Mesodermal cell (in vitro differentiated cells): ENCODE measurements around the gene KIAA1671.

Source experiments
- H3K27ac ChIP-seq: 2 replicates; pipeline ENCODE4 v1.7.0; 2013; ENCODE audit warnings: mild to moderate bottlenecking, low read depth, low read length, moderate library complexity; ENCODE audit not compliant: severe bottlenecking
- H3K36me3 ChIP-seq: 2 replicates; pipeline ENCODE4 v1.7.1; 2013; ENCODE audit warnings: mild to moderate bottlenecking, low read length, moderate library complexity; ENCODE audit not compliant: control insufficient read depth, insufficient read depth
- H3K4me1 ChIP-seq: one replicate; pipeline ENCODE4 v1.7.1; 2013; ENCODE audit warnings: mild to moderate bottlenecking, low read length; ENCODE audit not compliant: insufficient read depth, control insufficient read depth, poor library complexity, severe bottlenecking
- H3K4me3 ChIP-seq: 2 replicates; pipeline ENCODE4 v1.7.0; 2013; ENCODE audit warnings: low read length, control low read depth, mild to moderate bottlenecking; ENCODE audit not compliant: insufficient read depth, poor library complexity, severe bottlenecking; ENCODE audit errors: extremely low read depth
- H3K9me3 ChIP-seq: 2 replicates; pipeline ENCODE4 v1.7.1; 2013; ENCODE audit warnings: mild to moderate bottlenecking, low read length, moderate library complexity; ENCODE audit not compliant: control insufficient read depth
- WGBS, 2 experiments: methylation state at CpG; one replicate each; pipeline ENCODE4 v1.1.5; 2013; ENCODE audit warnings: missing lambda C conversion rate in 2 of 2; ENCODE audit not compliant: insufficient coverage in 2 of 2; 5-methylcytosine and 5-hydroxymethylcytosine counted together

The KIAA1671 gene

GRCh38 chr22:25147642-25147928 lies 195.1 kb downstream of the KIAA1671 start:
- Histone ChIP-seq H3K27ac (no peak overlapping the region), H3K4me1 (no peaks in the 10 kb centered on the region), H3K4me3 (no peak overlapping the region), H3K36me3 (no peaks in the 10 kb centered on the region), H3K9me3 (no peaks in the 10 kb centered on the region)
- 83 to 94% methylated on average over 2 of the region's 2 CpGs for WGBS, 2 experiments

- no peak overlapping the region for H3K4me3 ChIP-seq
- H3K27ac ChIP-seq: no peak overlapping the region
- H3K9me3 ChIP-seq: no peaks in the 10 kb centered on the region
- no peaks in the 10 kb centered on the region for H3K4me1 ChIP-seq
- no peaks in the 10 kb centered on the region for H3K36me3 ChIP-seq
- 52 to 61% methylated on average over 3 to 4 of the region's 4 CpGs for WGBS, 2 experiments
Measured at GRCh38 chr22:25148149-25148691, 195.7 kb downstream of the KIAA1671 start.

GRCh38 chr22:25149014-25149413 lies 196.5 kb downstream of the KIAA1671 start:
- 85 to 96% methylated on average over 3 to 4 of the region's 6 CpGs for WGBS, 2 experiments
- H3K9me3 ChIP-seq: no peaks in the 10 kb centered on the region
- H3K27ac ChIP-seq: no peak overlapping the region
- H3K36me3 ChIP-seq: no peaks in the 10 kb centered on the region
- no peak overlapping the region for H3K4me3 ChIP-seq
- H3K4me1 ChIP-seq: peaks cover 4% of the 10 kb centered on the region

- Histone ChIP-seq H3K9me3 (no peaks in the 10 kb centered on the region), H3K27ac (peak overlapping the region; percentile 74), H3K4me3 (no peak overlapping the region), H3K36me3 (no peaks in the 10 kb centered on the region), H3K4me1 (peaks cover 15% of the 10 kb centered on the region)
- 79 to 85% methylated on average over 4 to 5 of the region's 8 CpGs for WGBS, 2 experiments
Measured at GRCh38 chr22:25153961-25154666, 201.6 kb downstream of the KIAA1671 start.

- peaks cover 17% of the 10 kb centered on the region for H3K4me1 ChIP-seq
- no peaks in the 10 kb centered on the region for H3K9me3 ChIP-seq
- H3K27ac ChIP-seq: peak overlapping the region; percentile 74
- 55 to 76% methylated on average over 1 to 2 of the region's 2 CpGs for WGBS, 2 experiments
- H3K36me3 ChIP-seq: no peaks in the 10 kb centered on the region
- no peak overlapping the region for H3K4me3 ChIP-seq
Measured at GRCh38 chr22:25154667-25154999, 202.1 kb downstream of the KIAA1671 start.

GRCh38 chr22:25156736-25157135 lies 204.2 kb downstream of the KIAA1671 start:
- 87 to 100% methylated on average over 3 of the region's 4 CpGs for WGBS, 2 experiments
- no peaks in the 10 kb centered on the region for H3K9me3 ChIP-seq
- H3K27ac ChIP-seq: no peak overlapping the region
- no peaks in the 10 kb centered on the region for H3K36me3 ChIP-seq
- no peak overlapping the region for H3K4me3 ChIP-seq
- peaks cover 17% of the 10 kb centered on the region for H3K4me1 ChIP-seq

- Histone ChIP-seq H3K9me3 (no peaks in the 10 kb centered on the region), H3K36me3 (no peaks in the 10 kb centered on the region), H3K4me1 (peaks cover 13% of the 10 kb centered on the region), H3K27ac (no peak overlapping the region), H3K4me3 (no peak overlapping the region)
- 63 to 72% methylated on average over 9 of the region's 10 CpGs for WGBS, 2 experiments
Measured at GRCh38 chr22:25159028-25159427, 206.5 kb downstream of the KIAA1671 start.

- H3K4me3 ChIP-seq: no peak overlapping the region
- H3K36me3 ChIP-seq: no peaks in the 10 kb centered on the region
- H3K27ac ChIP-seq: no peak overlapping the region
- H3K4me1 ChIP-seq: peaks cover 8% of the 10 kb centered on the region
- H3K9me3 ChIP-seq: no peaks in the 10 kb centered on the region
- WGBS, 2 experiments: 92% methylated on average over 9 to 10 of the region's 11 CpGs
Measured at GRCh38 chr22:25160120-25160996, 207.8 kb downstream of the KIAA1671 start.

GRCh38 chr22:25161017-25161915 lies 208.8 kb downstream of the KIAA1671 start:
- Histone ChIP-seq H3K4me1 (peaks cover 11% of the 10 kb centered on the region), H3K9me3 (no peaks in the 10 kb centered on the region), H3K36me3 (no peaks in the 10 kb centered on the region), H3K4me3 (no peak overlapping the region), H3K27ac (no peak overlapping the region)
- 83 to 84% methylated on average over 10 to 14 of the region's 14 CpGs for WGBS, 2 experiments

- peaks cover 12% of the 10 kb centered on the region for H3K4me1 ChIP-seq
- no peak overlapping the region for H3K27ac ChIP-seq
- whole genome bisulfite sequencing, 2 experiments: 88% methylated on average over 5 to 6 of the region's 6 CpGs
- H3K36me3 ChIP-seq: no peaks in the 10 kb centered on the region
- H3K9me3 ChIP-seq: no peaks in the 10 kb centered on the region
- H3K4me3 ChIP-seq: no peak overlapping the region
Measured at GRCh38 chr22:25161916-25162530, 209.5 kb downstream of the KIAA1671 start.
